H1 (cell line): ENCODE data around the gene TMEM250. TPM values are rescaled to one million over a fixed set of nuclear protein-coding genes. Genes with fewer than 3 reads are reported as not detected.

Experiments
- CTCF ChIA-PET: fragments of 300-600 bp; sonication (Branson Sonifier 250); formaldehyde crosslinking; loops from one replicate; lab custom pipeline; 2021; ENCODE audit not compliant: partially characterized antibody; lab: Charles Lee
- POLR2A ChIA-PET: fragments of 300-600 bp; sonication (Branson Sonifier 250); formaldehyde crosslinking; loops from one replicate; lab custom pipeline; 2021; ENCODE audit warnings: inconsistent platforms; ENCODE audit not compliant: partially characterized antibody; lab: Charles Lee
- DNase-seq, 2 experiments: peaks; one replicate each; pipeline versions ENCODE4 v3.0.0 to v3.0.0-alpha.2; 2010 to 2022; ENCODE audit warnings: low spot score in 2 of 2, low read depth in 1 of 2, mixed read lengths in 1 of 2
- FAIRE-seq: peaks from 2 replicates; lab custom pipeline; 2011; peaks lifted over from hg19 to GRCh38; lab: Jason Lieb, UNC
- H2AFZ ChIP-seq: 2 replicates; pipeline ENCODE4 v1.8.1; 2012; ENCODE audit warnings: low read length, inconsistent platforms
- H2AK5ac ChIP-seq: 2 replicates; pipeline ENCODE4 v1.6.1; 2013; ENCODE audit warnings: low read depth, low read length
- H2BK120ac ChIP-seq: replicated peaks from 2 replicates; pipeline ENCODE3; 2013; ENCODE audit warnings: low read depth, low read length, inconsistent platforms
- H2BK12ac ChIP-seq: 2 replicates; pipeline ENCODE4 v1.6.1; 2013; ENCODE audit warnings: low read depth, low read length
- H2BK15ac ChIP-seq: 2 replicates; pipeline ENCODE4 v1.6.1; 2013; ENCODE audit warnings: low read length
- H2BK20ac ChIP-seq: 2 replicates; pipeline ENCODE4 v1.6.1; 2013; ENCODE audit warnings: low read length
- H2BK5ac ChIP-seq: 2 replicates; pipeline ENCODE4 v1.6.1; 2013; ENCODE audit warnings: low read depth, low read length
- H3K14ac ChIP-seq: 2 replicates; pipeline ENCODE4 v1.6.1; 2013; ENCODE audit warnings: inconsistent platforms; ENCODE audit not compliant: insufficient read length
- H3K18ac ChIP-seq: 2 replicates; pipeline ENCODE4 v1.6.1; 2013; ENCODE audit warnings: low read length; ENCODE audit errors: extremely low read depth
- H3K23ac ChIP-seq: 2 replicates; pipeline ENCODE4 v1.6.1; 2013; ENCODE audit warnings: inconsistent platforms; ENCODE audit not compliant: insufficient read length
- H3K23me2 ChIP-seq: 2 replicates; pipeline ENCODE4 v1.6.1; 2013; ENCODE audit warnings: low read depth, low read length
- H3K27ac ChIP-seq: 2 replicates; pipeline ENCODE4 v1.6.1; 2011; ENCODE audit warnings: low read depth, low read length, inconsistent platforms
- H3K27me3 ChIP-seq, 4 experiments: replicated peaks in 1 of 4; 1 replicate in 1 of 4; 2 replicates in 3 of 4; pipeline versions ENCODE4 v1.6.1 to v1.8.1; 2011 to 2013; ENCODE audit warnings: low read length in 3 of 4, mild to moderate bottlenecking in 3 of 4, inconsistent platforms in 2 of 4, mixed read lengths in 2 of 4, moderate library complexity in 1 of 4; ENCODE audit not compliant: control insufficient read depth in 3 of 4, insufficient read depth in 3 of 4; ENCODE audit errors: extremely low read depth in 1 of 4
- H3K36me3 ChIP-seq, 4 experiments: 2 replicates each; pipeline versions ENCODE4 v1.6.1 to v1.8.1; 2011 to 2013; ENCODE audit warnings: mild to moderate bottlenecking in 4 of 4, low read length in 3 of 4, moderate library complexity in 2 of 4, control low read depth in 1 of 4, inconsistent platforms in 1 of 4; ENCODE audit not compliant: insufficient read depth in 4 of 4, control insufficient read depth in 2 of 4
- H3K4ac ChIP-seq: replicated peaks from 2 replicates; pipeline ENCODE3; 2013; ENCODE audit warnings: low read length, low read depth, mixed read lengths, inconsistent platforms; ENCODE audit not compliant: insufficient read length
- H3K4me1 ChIP-seq, 4 experiments: replicated peaks in 1 of 4; 1 replicate in 1 of 4; 2 replicates in 3 of 4; pipeline versions ENCODE4 v1.6.1 to v1.8.1; 2011 to 2013; ENCODE audit warnings: low read length in 3 of 4, inconsistent platforms in 2 of 4, mixed read lengths in 1 of 4; ENCODE audit not compliant: insufficient read depth in 4 of 4, control insufficient read depth in 3 of 4
- H3K4me2 ChIP-seq, 2 experiments: 2 replicates each; pipeline versions ENCODE4 v1.6.1 to v1.8.1; 2011 to 2013; ENCODE audit warnings: low read depth in 2 of 2, low read length in 2 of 2, control low read depth in 1 of 2, inconsistent platforms in 1 of 2, mild to moderate bottlenecking in 1 of 2; ENCODE audit not compliant: insufficient read depth in 1 of 2
- H3K4me3 ChIP-seq, 4 experiments: fragments of 200-600, 300-600 bp in 1 of 4; sonication (generic), shearing (Covaris generic), sonication (Bioruptor Twin) in 1 of 4; 2 replicates each; pipeline versions ENCODE4 v1.5.1 to v1.8.1; 2011 to 2016; ENCODE audit warnings: low read length in 4 of 4, low read depth in 3 of 4, control low read depth in 2 of 4, inconsistent platforms in 2 of 4, mild to moderate bottlenecking in 2 of 4, mixed read lengths in 1 of 4, moderate library complexity in 1 of 4; ENCODE audit not compliant: insufficient read depth in 2 of 4; ENCODE audit errors: extremely low read depth in 1 of 4
- H3K56ac ChIP-seq: replicated peaks from 2 replicates; pipeline ENCODE3; 2013; ENCODE audit warnings: low read depth, mild to moderate bottlenecking, mixed read lengths, low read length, inconsistent platforms; ENCODE audit not compliant: insufficient read length
- H3K79me1 ChIP-seq: 2 replicates; pipeline ENCODE4 v1.6.1; 2013; ENCODE audit warnings: low read depth, low read length, control low read depth
- H3K79me2 ChIP-seq, 2 experiments: 2 replicates each; pipeline versions ENCODE4 v1.6.1 to v1.8.1; 2012 to 2013; ENCODE audit warnings: low read length in 2 of 2, mild to moderate bottlenecking in 2 of 2, inconsistent platforms in 1 of 2; ENCODE audit not compliant: insufficient read depth in 2 of 2, control insufficient read depth in 1 of 2
- H3K9ac ChIP-seq, 4 experiments: replicated peaks in 1 of 4; 1 replicate in 1 of 4; 2 replicates in 3 of 4; pipeline versions ENCODE4 v1.6.1 to v1.8.1; 2011 to 2013; ENCODE audit warnings: low read depth in 3 of 4, low read length in 3 of 4, control low read depth in 2 of 4, mild to moderate bottlenecking in 2 of 4, moderate library complexity in 2 of 4, inconsistent platforms in 1 of 4; ENCODE audit errors: extremely low read depth in 1 of 4
- H3K9me3 ChIP-seq, 2 experiments: 2 replicates each; pipeline versions ENCODE4 v1.6.1 to v1.8.1; 2012 to 2013; ENCODE audit warnings: mild to moderate bottlenecking in 2 of 2, moderate library complexity in 2 of 2, control low read depth in 1 of 2, inconsistent platforms in 1 of 2, low read depth in 1 of 2, low read length in 1 of 2, mixed read lengths in 1 of 2; ENCODE audit not compliant: insufficient read depth in 2 of 2
- H4K20me1 ChIP-seq, 2 experiments: replicated peaks in 1 of 2; 2 replicates each; pipeline versions ENCODE3 to v1.8.1; 2011 to 2013; ENCODE audit warnings: inconsistent platforms in 2 of 2, low read length in 2 of 2, mild to moderate bottlenecking in 1 of 2; ENCODE audit not compliant: insufficient read depth in 2 of 2, control insufficient read depth in 1 of 2
- H4K5ac ChIP-seq: 2 replicates; pipeline ENCODE4 v1.6.1; 2013; ENCODE audit warnings: low read length, low read depth, mixed read lengths, inconsistent platforms; ENCODE audit not compliant: insufficient read length
- H4K8ac ChIP-seq: 2 replicates; pipeline ENCODE4 v1.8.0; 2013; ENCODE audit warnings: mild to moderate bottlenecking, moderate library complexity, low read length, inconsistent platforms; ENCODE audit not compliant: insufficient read depth; ENCODE audit errors: extremely low read depth
- H4K91ac ChIP-seq: replicated peaks from 2 replicates; pipeline ENCODE3; 2013; ENCODE audit warnings: low read length, mixed read lengths, inconsistent platforms; ENCODE audit not compliant: insufficient read length
- BRCA1 ChIP-seq: IDR thresholded peaks from 2 replicates; pipeline ENCODE4 v1.6.1; 2012; ENCODE audit warnings: low read depth, low read length, improper control_type of control experiment
- CTCF ChIP-seq, 3 experiments: IDR thresholded peaks; 1 replicate in 2 of 3; 2 replicates in 1 of 3; pipeline versions ENCODE4 v1.5.1 to v1.6.1; 2011; ENCODE audit warnings: low read length in 3 of 3, mild to moderate bottlenecking in 3 of 3, inconsistent platforms in 2 of 3, low read depth in 1 of 3, moderate library complexity in 1 of 3; ENCODE audit not compliant: insufficient read depth in 1 of 3; ENCODE audit errors: control extremely low read depth in 1 of 3
- EGR1 ChIP-seq: IDR thresholded peaks from 2 replicates; pipeline ENCODE4 v1.6.1; 2011; ENCODE audit warnings: low read depth, low read length, borderline replicate concordance
- KDM4A ChIP-seq: IDR thresholded peaks from one replicate; pipeline ENCODE4 v1.7.1; 2012; ENCODE audit warnings: low read depth, mild to moderate bottlenecking, moderate library complexity, low read length, inconsistent platforms; ENCODE audit not compliant: severe bottlenecking
- NANOG ChIP-seq: IDR thresholded peaks from 2 replicates; pipeline ENCODE4 v1.6.1; 2011; ENCODE audit warnings: low read length, low read depth, mild to moderate bottlenecking, inconsistent platforms; ENCODE audit not compliant: insufficient read depth, poor library complexity, severe bottlenecking
- SIX5 ChIP-seq: IDR thresholded peaks from 2 replicates; pipeline ENCODE4 v1.6.1; 2011; ENCODE audit warnings: mild to moderate bottlenecking, low read depth, low read length
- SUZ12 ChIP-seq: fragments of 200-600 bp; sonication (generic); IDR thresholded peaks from 2 replicates; pipeline ENCODE4 v1.6.1; 2012; ENCODE audit warnings: mild to moderate bottlenecking, inconsistent platforms, low read length, moderate library complexity, mixed read lengths
- TBP ChIP-seq: IDR thresholded peaks from 2 replicates; pipeline ENCODE4 v1.6.1; 2011; ENCODE audit warnings: low read depth, low read length, improper control_type of control experiment
- TCF12 ChIP-seq: IDR thresholded peaks from 2 replicates; pipeline ENCODE4 v1.6.1; 2011; ENCODE audit warnings: low read depth, mild to moderate bottlenecking, low read length
- TEAD4 ChIP-seq: IDR thresholded peaks from 2 replicates; pipeline ENCODE4 v1.6.1; 2012; ENCODE audit warnings: low read depth, low read length, inconsistent platforms, mixed read lengths
- YY1 ChIP-seq: IDR thresholded peaks from 2 replicates; pipeline ENCODE4 v1.6.1; 2011; ENCODE audit warnings: low read depth, mild to moderate bottlenecking, low read length
- WGBS, 2 experiments: shearing (Covaris generic) in 1 of 2; methylation state at CpG; one replicate each; pipeline versions ENCODE4 v1.1.6 to v1.1.7; 2013 to 2015; ENCODE audit warnings: low lambda C conversion rate in 2 of 2, mixed read lengths in 2 of 2, inconsistent platforms in 1 of 2, low coverage in 1 of 2, missing lambda C conversion rate in 1 of 2; ENCODE audit not compliant: insufficient replicate concordance in 2 of 2, insufficient coverage in 1 of 2, insufficient read length in 1 of 2; ENCODE audit errors: extremely low coverage in 1 of 2, missing lambda C conversion rate in 1 of 2; 5-methylcytosine and 5-hydroxymethylcytosine counted together
- polyA plus RNA-seq, 7 experiments: library from polyadenylated mRNA; depleted of rRNA in 3 of 7; stranded (reverse) in 5 of 7; unstranded in 2 of 7; fragments of >200 nt in 5 of 7; fragments of 200-250 nt in 2 of 7; gene quantifications; 1 replicate in 5 of 7; 2 replicates in 1 of 7; 4 replicates in 1 of 7; pipeline versions ENCODE4 v1.2.1 to v1.2.3, GENCODE V29; 2011 to 2013; ENCODE audit warnings: missing spikeins in 2 of 7, mixed read lengths in 2 of 7
- total RNA-seq: library from RNA; stranded (reverse); fragmentation: NEBNext Ultra II Directional; extraction: Animal tissue kit (Norgen Biotek cat#: 25700); gene quantifications from 2 replicates; pipeline ENCODE4 v1.2.1, GENCODE V29; 2021

The TMEM250 gene
- total and polyA plus RNA-seq, 2 of the 8 experiments (the other 6 are each of a cell fraction or from before 2014, with no cell fraction given), result 22.3 to 34.9 TPM

GRCh38 chr9:136142414-136142796, 23.7 kb upstream of the TMEM250 start:
- no peak overlapping the region for H3K56ac ChIP-seq
- no peak overlapping the region for H3K9ac ChIP-seq
- no peaks in the 10 kb centered on the region for H3K36me3 ChIP-seq
- H4K8ac ChIP-seq, result 0 out of 2 replicates have a peak overlapping the region, but pooled peaks have one; percentile 28
- 56% methylated on average over 6 of the region's 6 CpGs; no CpG with 5 or more reads in 1 of the 2 experiments for WGBS, 2 experiments
- no peak overlapping the region; the same call in 1 of the 2 replicates for H2BK20ac ChIP-seq
- peak overlapping the region; percentile 90; the same call in 1 of the 2 replicates for H2BK5ac ChIP-seq
- H2AK5ac ChIP-seq, result 0 out of 2 replicates have a peak overlapping the region, but pooled peaks have one; percentile 48
- no peaks in the 10 kb centered on the region for H3K9me3 ChIP-seq
- no peak overlapping the region for H3K27ac ChIP-seq
- H3K14ac ChIP-seq, result no peak overlapping the region
- peaks cover 2% of the 10 kb centered on the region; the same call in 1 of the 2 replicates for H3K23me2 ChIP-seq
- H4K20me1 ChIP-seq, result no peaks in the 10 kb centered on the region
- H3K23ac ChIP-seq, result no peak overlapping the region
- peak overlapping the region; percentile 15 for H4K91ac ChIP-seq
- H2AFZ ChIP-seq, result no peak overlapping the region
- H3K18ac ChIP-seq, result peak overlapping the region; percentile 41
- peak overlapping the region in 1 of 4 experiments; percentile 41; a peak in 1 of 8 replicates for H3K4me3 ChIP-seq
- POLR2A ChIA-PET, result no interaction called here
- peak overlapping the region; percentile 7 for H2BK120ac ChIP-seq
- H3K4me2 ChIP-seq, result peak overlapping the region; percentile 16 to 41; a peak in 2 of 4 replicates
- H3K4me1 ChIP-seq, result peaks cover 3 to 24% (median 15%) of the 10 kb centered on the region in 4 experiments
- DNase-seq (peak in 1 of 2 experiments; percentile 54), FAIRE-seq (no peak)
- H3K79me1 ChIP-seq, result no peaks in the 10 kb centered on the region
- no peaks in the 10 kb centered on the region; a peak in 1 of 7 replicates for H3K27me3 ChIP-seq
- H3K79me2 ChIP-seq, result no peaks in the 10 kb centered on the region
- peak overlapping the region; percentile 29 for H4K5ac ChIP-seq
- CTCF ChIA-PET, result interaction anchor here (0.6 to 3.1 kb wide), 15 partner anchors 9 to 347 kb away, joined by 3 to 16 read pairs (median 3); no protein-coding TSS in a partner anchor
- peak overlapping the region; percentile 50 for H2BK15ac ChIP-seq
- no peak overlapping the region for H3K4ac ChIP-seq
- H2BK12ac ChIP-seq, result peak overlapping the region; percentile 82; the same call in 1 of the 2 replicates
- TF ChIP-seq TEAD4 (no peak), KDM4A (no peak), YY1 (no peak), BRCA1 (no peak), NANOG (no peak), CTCF (IDR thresholded peaks at IDR 0.05; ENCODE audit: control extremely low read depth in 1 of 3, insufficient read depth in 1 of 3, low read depth in 1 of 3, low read length in 3 of 3) (no peak), TBP (no peak), SUZ12 (0 out of 2 replicates have a peak, but pooled peaks have one; percentile 26), SIX5 (no peak), EGR1 (0 out of 2 replicates have a peak, but pooled peaks have one; percentile 23), TCF12 (no peak)
